Heart left ventricle (tissue), 13 donors: ENCODE data around the gene MOGAT3.

ENCODE experiments used
- CTCF ChIP-seq, 12 donors: fragments of 200-600 bp; sonication (generic) in 4 of 12; IDR thresholded peaks; one replicate each; pipeline versions ENCODE4 v1.5.0 to v1.8.0; 2018 to 2022; ENCODE audit warnings: antibody characterized with exemption in 12 of 12, mild to moderate bottlenecking in 5 of 12
- POLR2A ChIP-seq, 2 donors: fragments of 450-650 bp; IDR thresholded peaks; one replicate each; pipeline ENCODE4 v1.6.1; 2017; ENCODE audit warnings: antibody characterized with exemption in 2 of 2, mild to moderate bottlenecking in 2 of 2, moderate library complexity in 2 of 2
- donor health status: ischemic (EF 13 %, LVEDD 7.1; RV severe dilation, severe dysfunction).
- donor health status: DM: no; HTN: yes; CAD: no.
- donor health status: DM: no; HTN: no; CAD: no.
- donor health status: ischemic (EF 25% LVEDD 6.9; RV normal size, moderate dysfunction).
- donor health status: ischemic (EF 25% LVEDD 5.7; RV mildly dilated, moderate dysfunction).
- donor health status: ischemic (EF 35%, LVEDD 5.7; RV mildly dilated, moderate dysfunction).
- donor health status: nonischemic (EF 11% LVEDD 7.7; RV severe dilation, severe dysfunction).
- donor health status: DM: yes; HTN: yes; CAD: no.
- donor health status: PGD.
- donor health status: ischemic (EF 29% LVEDD 5.4; RV normal size, mild dysfunction).
- donor health status: nonischemic (EF 23%, LVEDD 6.1; RV moderate dilation, normal function).

DNA sequence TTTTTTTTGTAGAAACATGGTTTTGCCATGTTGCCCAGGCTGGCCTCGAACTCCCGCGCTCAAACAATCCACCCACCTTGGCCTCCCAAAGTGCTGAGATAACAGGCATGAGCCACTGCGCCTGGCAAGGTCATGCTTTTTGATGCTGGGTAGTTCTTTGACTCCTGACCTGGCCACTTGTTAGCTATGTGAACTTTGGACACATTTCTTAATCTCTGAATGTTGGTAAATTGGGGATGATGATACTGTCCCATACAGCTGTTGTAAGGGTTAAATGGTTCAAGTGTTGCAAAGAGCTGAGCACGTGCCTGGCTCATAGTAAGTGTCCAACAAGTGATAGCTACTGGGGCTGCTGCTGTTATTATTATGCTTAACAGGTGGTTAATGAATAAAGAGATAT is 19.5 kb upstream of the MOGAT3 start:
- no peak for TF ChIP-seq CTCF (IDR thresholded peaks at IDR 0.05)
- no peak for TF ChIP-seq POLR2A (IDR thresholded peaks at IDR 0.05)
